Urothelium cell line (cell line): ENCODE data around the gene CARHSP1.
"Not testable (repeated sequence)": the region's sequence is repeated elsewhere in the genome, so short reads cannot be mapped to it uniquely, and the experiment has no call there.

Experiments
- DNase-seq: peaks from one replicate; pipeline ENCODE4 v3.0.0; 2011; ENCODE audit warnings: low spot score, mixed read lengths
- FAIRE-seq: peaks from 2 replicates; lab custom pipeline; 2011; peaks lifted over from hg19 to GRCh38; lab: Jason Lieb, UNC

Gene CARHSP1

DNA sequence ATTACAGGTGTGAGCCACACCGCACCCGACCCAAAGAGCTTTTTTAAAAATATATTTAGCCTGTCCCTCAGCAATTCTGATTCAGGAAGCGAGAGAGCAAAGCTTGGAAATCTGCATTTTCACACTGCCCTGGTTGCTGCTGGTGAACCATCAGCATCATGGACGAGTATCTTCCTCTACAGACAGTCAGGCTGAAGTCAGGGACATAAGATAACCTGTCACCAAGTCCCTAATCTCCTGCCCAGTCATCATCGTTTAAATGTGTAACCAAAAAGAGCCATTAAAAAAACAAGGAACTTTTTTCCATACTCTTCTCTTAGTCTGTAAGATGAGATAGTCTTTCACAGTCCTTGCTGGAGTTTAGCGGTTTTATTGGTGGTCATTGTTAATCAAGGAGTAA, 64.5 kb downstream of the CARHSP1 start:
- DNase-seq: no peak
- no peak for FAIRE-seq

DNA sequence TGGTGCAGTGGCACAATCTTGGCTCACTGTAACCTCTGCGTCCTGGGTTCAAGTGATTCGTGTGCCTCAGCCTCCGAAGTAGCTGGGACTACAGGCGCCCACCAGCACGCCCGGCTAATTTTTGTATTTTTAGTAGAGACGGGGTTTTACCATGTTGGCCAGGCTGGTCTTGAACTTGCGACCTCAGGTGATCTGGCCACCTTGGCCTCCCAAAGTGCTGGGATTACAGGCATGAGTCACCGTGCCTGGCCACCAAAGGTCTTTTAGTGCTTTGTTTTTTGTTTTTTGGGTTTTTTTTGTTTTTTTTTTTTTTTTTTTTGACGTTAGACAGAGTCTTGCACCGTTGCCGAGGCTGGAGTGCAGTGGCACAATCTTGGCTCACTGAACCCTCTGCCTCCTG, 65.1 kb downstream of the CARHSP1 start:
- not testable (repeated sequence) for FAIRE-seq, DNase-seq
